GM19238 (cell line): ENCODE measurements around the gene STEAP3.

Experiments
- DNase-seq: peaks from one replicate; pipeline ENCODE4 v3.0.0; 2011; ENCODE audit warnings: low spot score; ENCODE audit not compliant: insufficient read length

STEAP3 gene

DNA sequence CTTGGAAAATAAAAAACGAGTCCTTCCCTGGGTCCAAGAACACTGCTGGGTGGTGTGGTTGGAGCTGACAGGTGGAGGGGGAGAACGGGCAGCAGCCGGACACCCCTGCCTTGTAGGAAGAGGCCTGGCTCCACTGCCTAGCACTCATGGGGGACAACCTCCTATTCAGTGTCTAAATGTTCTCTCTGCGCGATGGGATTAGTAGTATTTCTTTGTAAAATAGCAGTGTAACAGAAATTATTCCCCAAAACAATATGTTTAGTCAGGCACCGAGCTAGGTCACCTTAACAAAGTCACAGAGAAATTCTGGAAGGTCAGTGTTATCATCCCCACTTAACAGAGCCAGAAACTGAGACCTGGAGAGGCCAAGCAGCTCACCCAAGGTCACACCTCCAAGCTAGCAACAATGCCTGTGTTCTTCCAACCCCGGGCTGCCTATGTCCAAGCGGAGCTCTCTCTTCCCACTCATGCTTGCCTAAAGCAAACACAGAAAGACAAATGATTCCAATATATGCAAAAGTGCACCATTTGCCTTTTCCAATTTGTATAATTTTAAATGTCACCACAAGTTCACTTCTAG lies 68.0 kb downstream of the STEAP3 start:
- DNase-seq, result no peak

DNA sequence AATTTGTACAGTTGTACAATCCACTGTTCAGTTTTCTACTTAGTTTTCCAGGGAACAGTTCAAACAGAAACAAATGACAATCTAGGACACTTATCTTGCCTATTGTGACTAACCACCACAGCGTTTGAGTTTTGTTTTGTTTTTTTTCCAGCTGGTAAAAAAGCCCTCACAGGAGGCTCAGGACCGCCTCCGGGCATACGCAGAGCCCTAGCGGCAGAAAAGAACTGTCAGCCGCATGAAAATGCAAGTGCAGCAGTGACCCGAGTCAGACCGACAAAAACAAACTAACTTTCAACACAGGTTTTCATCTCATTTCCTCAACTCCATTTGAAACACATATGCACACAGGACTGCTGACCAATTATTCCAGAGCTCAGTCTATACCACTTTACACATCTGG lies 68.6 kb downstream of the STEAP3 start:
- no peak for DNase-seq

DNA sequence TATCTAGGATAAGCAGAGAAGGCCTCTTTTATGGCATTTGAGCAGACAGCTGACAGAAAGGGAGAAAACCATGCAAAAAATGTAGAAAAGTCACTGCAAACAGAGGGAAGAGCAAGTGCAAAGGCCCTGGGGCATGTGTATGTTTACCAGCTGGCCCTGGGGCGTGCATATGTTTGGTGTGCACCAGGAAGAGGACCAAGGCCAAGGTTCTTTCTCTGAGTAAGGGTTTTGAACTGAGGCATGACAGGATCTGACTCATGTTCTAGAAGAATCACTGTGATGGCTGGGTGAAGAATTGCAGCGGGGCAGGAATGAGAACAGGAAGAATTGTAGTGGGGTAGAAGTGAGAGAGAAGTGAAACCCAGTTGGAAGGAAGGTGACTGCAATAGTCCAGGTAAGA lies 69.6 kb downstream of the STEAP3 start:
- no peak for DNase-seq

DNA sequence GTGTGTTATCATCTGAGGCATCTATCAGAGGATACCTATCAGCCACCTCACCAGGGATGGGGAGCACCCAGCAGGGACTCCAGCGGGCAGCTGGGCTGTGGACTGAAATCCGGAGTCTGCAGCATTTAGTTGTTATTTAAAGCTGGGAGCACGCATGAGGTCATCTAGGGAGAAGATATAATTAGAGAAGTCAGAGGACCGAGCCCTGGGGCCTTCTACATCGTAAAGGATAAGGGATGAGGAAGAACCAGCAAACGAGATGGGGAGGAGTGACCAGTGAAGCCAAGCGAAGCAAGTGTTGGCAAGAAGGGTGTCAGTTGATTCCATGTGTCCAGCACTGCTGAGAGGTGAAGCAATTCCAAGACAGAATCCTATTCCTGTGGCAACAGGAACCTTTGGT lies 70.3 kb downstream of the STEAP3 start:
- no peak for DNase-seq

DNA sequence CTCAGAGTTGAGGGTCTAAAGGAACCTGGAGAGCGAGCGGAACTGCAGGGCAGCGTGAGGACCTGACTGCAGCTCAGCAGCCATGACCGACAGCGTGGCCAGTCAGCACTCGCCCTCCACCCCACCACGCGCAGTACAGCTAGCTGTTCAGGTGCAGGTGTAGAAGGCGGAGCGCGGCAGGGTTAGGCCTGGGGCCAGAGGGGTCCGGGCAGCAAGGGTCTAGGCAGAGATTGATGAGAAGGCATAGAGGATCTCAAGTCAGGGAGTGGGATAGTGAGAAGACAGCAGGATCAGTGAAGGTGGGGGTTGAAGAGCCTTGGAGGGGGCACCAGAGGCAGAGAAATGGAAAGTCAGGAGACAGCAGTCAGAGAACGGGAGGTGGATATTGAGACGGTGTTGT lies 71.0 kb downstream of the STEAP3 start:
- DNase-seq, result no peak

DNA sequence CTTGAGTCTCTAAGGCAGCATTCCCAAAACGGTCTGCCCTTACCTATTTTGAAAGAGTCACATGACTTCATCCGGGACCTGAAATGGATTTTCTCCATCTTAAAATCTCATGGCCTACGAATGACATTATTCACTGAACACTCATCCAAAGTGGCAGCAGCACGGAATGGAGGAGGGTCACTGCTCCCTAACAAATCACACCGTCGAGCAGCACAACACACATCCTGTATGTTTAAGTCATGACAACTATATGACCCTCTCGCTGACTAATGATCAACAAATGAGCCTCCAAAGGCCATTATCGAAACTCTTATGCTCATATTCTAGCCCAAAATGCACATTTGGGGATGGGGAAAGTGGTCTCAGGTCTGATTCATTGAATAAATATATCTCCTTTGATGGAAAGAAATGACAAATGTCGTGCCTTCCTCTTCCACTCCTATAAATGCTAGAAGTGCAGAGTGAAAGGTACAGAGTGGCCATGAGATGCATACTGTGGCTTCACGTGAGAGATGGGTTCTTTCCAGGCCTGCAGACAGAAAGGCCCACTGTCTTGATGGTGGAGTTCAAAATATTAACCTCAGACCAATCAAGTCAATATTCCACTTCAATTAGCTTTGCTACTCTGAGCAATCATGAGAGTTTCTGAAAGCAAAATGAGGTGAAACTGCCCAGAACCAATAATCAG lies 72.2 kb downstream of the STEAP3 start:
- no peak for DNase-seq

DNA sequence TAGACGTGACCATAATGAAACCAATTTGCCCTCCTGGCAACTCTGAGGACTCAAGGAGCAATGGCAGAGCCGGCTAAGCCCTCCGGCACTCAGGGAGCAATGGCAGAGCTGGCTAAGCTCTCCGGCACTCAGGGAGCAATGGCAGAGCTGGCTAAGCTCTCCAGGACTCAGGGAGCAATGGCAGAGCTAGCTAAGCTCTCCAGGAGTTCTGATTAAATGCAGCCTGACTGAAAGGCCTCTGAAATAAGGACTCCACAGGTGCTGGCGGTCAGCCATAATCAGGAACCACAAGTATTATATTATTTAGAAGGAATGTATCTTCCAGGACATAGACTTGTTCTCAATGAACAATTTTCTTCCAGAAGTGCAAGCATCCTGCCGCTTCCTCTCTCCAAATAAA lies 77.8 kb downstream of the STEAP3 start:
- DNase-seq, result no peak

DNA sequence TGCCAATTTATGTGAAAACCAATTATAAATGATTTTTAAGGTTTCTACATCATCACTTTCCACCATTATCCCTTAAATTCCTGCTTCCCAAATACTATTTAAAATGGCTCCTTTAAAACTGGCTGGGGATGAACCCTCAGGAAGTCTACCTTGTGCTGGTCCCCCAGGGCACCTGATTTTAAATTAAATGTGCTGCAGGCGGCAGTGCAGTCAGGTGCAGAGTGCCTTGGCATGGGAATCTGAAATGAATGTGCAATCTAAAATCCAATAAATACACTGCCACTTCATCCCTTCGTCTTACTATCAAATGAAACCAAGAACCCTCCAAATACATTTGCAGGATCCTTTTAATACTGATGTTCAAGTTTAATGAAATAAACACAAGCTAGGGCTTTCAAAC lies 81.2 kb downstream of the STEAP3 start:
- DNase-seq, result no peak

DNA sequence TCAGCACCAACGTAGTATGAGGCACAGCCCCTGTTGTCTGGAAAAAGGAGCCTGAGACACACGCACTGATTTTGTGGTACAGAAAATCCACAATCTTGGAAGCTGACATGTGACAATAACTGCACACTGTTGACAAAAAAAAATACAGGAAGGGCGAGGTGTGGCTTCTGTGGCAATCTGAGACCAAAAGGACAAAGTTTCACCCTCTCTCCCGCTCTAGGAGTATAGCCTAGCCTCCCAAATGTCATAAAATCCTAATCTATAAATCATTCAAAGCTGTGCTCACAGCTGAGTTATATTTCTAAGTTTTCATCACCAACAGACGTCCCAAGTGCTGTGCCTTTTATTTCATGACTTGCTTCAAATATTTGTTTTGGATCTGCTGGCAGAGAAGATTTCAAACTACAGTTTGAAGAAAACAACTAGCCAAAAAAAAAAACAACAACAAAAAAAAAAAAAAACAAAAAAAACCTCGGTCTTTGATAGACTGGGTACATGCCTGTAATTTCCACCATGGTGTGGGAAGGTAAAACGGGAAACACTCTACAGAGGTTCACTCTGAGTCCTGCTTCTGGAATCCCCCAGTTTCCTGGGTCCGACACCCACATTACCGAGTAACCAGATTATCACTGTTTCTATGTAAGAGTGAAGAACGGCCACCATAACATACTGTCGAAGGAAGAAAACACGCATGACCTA lies 82.0 kb downstream of the STEAP3 start:
- no peak for DNase-seq

DNA sequence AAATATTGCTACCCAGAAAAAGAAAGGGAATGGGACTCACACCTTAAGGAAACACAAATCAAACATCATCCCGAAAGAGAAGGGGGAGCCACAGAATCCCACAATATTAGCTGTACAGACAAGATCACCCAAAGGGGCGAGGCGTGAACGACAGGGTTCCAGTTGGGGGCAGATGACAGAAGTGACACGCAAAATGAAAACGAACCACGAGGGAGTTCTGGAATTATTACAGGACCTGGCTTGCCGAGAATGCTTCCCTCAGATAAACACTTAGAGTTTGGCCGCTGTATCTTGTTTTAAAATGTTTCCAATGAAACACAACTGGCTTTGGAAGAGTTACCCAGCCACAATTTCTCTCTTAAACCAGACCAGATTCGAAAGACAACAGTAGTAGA lies 82.6 kb downstream of the STEAP3 start:
- DNase-seq, result no peak

DNA sequence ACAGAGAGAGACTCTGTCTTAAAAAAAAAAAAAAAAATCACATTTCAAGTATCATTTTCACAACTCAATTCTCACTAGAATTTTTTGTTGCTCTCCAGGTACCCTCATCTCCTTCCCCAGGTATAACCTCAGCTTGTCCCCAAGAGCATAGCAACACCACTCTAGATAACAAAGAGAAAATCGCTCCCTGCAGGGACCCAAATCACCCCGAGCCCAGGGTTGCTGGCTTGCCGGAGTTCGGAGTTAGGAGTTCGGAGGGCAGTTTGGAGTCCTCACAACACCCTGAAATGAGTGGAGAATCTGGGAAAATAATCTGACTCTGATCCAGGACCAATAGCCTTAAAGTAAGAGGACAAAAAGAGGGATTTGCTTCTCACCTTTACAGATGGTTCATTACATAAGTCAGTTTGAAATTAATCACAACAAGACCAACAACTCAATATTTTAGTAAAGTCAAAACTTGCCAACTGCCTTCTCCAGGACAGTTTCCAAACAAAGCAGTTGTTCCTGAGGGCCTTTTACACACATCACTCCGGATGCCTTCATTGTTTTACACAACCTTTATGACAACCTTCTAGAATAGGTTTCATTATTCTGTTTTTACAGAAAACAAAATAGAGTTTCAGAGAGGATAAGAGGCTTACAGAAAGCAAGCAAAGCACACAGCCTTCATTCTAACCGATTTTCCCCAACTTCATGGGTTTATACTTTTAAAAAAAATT lies 83.9 kb downstream of the STEAP3 start:
- no peak for DNase-seq

DNA sequence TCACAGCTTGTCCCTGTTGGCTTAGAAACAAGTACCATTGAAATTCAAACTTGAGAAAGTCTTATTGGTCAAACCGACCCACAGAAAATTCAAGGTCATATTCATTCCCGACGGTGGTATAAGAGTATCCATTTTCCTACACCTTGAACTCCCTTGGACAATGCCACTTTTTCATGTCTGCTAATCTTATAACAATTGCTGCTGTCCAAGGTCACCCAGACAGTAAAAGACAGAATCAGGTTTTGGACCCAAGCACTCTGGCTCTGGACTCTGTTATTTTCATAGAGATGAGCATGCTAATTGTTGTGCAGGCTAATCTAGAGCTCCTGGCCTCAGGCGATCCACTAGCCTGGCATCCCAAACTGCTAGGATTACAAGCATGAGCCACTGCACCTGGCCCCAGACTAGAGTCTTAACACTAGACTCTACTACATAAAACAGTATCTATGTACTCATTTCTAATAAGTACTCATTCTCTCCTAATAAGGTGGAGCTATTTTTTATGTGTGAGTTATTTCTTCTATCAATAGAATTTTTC lies 85.2 kb downstream of the STEAP3 start:
- no peak for DNase-seq

DNA sequence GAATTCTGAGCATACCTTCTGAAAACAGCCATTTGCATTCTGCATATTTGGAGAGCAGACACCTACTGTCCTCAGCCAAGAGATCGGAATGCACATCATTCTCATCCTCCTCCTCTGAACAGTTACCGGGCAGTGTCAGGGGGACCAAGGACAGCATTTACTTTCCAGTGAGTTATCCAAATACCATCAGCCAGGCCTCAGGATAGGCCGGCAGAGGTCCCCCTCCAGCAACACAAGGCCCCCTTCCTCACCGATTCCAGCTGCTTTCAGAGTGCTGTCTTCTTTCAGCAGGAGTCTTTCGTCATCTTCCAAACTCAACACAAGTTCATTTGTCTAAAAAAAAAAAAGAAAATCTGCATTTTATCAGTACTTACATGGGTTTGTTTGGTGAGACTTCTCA lies 87.7 kb downstream of the STEAP3 start:
- no peak for DNase-seq

DNA sequence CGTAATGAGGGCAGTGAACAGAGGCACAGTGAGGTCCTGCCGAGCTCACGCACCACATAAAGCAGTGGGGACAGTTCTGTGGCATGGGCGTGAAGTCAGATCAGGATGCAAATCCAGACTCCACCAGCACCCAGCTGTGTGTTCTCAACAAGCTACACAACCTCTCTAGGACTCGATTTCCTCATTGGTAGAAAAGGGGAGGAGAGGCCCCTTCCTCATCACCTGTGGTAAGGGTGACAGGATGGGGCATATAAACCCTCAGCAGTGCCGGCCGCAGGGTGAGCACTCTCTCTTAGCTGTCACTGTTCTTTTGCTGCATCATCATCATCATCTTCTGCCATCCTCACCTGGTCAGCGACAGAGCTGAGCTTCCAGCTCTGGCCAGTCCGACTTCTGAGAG lies 88.2 kb downstream of the STEAP3 start:
- DNase-seq, result no peak
